Stimulated activated CD4-positive, alpha-beta T cell treated with anti-CD3 and anti-CD28 coated beads, Interleukin-4, amount 100 ng/mL, for 24 hours (primary cell): ENCODE measurements around the gene ERC1.
"Not testable (repeated sequence)": the region's sequence is repeated elsewhere in the genome, so short reads cannot be mapped to it uniquely, and the experiment has no call there.

ENCODE experiments used
- DNase-seq: peaks from one replicate; pipeline ENCODE4 v3.0.0-alpha.2; 2020

ERC1 gene

DNA sequence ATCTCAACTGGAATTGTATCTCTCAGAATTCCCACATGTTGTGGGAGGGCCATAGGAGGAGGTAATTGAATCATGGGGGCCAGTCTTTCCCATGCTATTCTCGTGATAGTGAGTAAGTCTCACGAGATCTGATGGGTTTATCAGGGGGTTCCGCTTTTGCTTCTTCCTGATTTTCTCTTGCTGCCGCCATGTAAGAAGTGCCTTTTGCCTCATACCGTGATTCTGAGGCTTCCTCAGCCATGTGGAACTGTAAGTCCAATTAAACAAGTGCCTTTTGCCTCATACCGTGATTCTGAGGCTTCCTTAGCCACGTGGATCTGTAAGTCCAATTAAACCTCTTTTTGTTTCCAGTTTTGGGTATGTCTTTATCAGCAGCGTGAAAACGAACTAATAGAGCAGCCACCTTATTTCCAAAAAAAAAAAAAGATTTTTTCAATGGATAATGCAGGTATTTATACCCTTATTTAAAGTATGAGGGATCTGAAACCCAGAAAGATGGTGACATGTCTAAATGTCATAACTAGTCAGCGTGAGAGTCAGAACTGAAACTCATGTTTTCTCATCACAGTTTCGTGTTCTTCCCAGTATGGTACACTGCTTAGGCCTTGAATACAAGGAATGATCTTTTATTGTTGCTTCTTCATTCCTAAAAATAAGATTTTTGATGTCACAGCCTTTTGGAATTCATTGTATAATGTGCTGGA, 89.6 kb downstream of the ERC1 start:
- DNase-seq = no peak

DNA sequence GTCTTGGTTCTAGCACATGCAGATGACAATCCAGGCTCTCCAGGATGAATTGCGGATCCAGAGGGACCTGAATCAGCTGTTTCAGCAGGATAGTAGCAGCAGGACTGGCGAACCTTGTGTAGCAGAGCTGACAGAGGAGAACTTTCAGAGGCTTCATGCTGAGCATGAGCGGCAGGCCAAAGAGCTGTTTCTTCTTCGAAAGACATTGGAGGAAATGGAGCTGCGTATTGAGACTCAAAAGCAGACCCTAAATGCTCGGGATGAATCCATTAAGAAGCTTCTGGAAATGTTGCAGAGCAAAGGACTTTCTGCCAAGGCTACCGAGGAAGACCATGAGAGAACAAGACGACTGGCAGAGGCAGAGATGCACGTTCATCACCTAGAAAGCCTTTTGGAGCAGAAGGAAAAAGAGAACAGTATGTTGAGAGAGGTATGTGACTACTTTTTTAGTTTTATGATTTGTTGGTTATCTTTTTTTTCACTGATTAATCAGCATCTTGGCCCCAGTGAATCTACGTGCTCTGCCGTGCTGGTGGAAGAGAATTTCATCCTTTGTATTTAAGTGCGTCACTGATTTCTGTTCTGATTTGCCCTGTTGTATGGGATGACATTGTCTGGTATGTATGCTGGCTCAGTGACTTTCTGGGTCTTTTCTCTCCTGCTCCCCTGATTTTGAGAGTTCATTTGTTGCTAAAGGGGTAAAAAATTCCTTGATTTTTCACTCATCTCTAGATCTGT, 92.3 kb downstream of the ERC1 start:
- no peak for DNase-seq

GRCh38 chr12:1083889-1084262, 92.9 kb downstream of the ERC1 start:
- no peak for DNase-seq

GRCh38 chr12:1091350-1091749, 100.3 kb downstream of the ERC1 start:
- DNase-seq = no peak

DNA sequence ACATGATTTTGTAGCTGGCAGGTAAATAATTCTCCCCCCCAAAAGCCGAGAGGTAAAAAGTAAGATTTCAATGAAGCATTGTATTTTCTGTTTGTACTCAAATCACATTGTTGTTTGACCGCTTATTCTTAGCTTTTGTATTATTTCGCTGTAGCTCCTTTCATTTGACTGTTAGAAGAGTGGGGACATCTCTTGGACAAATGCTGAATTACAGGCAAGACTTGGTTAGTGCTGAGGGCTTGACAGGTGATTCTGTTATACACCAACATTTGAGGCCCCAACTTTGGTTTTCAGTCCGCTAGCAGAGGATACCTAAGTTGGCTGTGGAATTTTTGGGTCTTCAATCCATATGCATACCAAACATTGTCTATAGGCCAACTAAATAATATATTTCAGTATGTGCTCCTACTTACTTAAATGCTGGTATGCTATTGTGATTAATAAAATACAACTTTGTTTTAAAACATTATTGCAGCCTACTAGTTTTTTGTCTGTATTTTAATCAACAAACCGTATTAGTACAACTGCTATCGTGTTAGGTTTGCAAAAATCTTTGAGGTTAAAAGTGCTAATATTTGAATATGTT, 102.2 kb downstream of the ERC1 start:
- DNase-seq = peak; percentile 44

GRCh38 chr12:1094714-1095113, 103.7 kb downstream of the ERC1 start:
- no peak for DNase-seq

DNA sequence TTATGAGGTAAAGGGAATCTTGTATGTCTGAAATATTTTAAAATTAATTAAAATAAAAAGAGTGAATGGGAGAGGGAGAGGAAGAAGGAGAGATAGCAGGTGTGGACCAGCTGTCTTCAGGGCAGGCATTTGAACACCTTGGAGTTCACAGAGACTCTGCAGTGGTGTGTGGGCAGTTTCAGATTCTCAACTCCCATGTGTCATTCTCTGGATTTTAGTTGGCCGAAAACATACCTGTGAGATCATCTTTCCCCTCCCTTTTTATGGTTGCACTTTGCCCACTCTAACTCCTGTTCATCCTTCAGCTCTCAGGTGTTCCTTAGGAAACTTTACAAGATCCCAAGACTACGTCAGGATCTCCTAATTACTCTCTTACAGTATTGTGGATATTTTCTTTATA, 108.1 kb downstream of the ERC1 start:
- DNase-seq = peak; percentile 48

GRCh38 chr12:1099618-1100017, 108.6 kb downstream of the ERC1 start:
- not testable (repeated sequence) for DNase-seq

DNA sequence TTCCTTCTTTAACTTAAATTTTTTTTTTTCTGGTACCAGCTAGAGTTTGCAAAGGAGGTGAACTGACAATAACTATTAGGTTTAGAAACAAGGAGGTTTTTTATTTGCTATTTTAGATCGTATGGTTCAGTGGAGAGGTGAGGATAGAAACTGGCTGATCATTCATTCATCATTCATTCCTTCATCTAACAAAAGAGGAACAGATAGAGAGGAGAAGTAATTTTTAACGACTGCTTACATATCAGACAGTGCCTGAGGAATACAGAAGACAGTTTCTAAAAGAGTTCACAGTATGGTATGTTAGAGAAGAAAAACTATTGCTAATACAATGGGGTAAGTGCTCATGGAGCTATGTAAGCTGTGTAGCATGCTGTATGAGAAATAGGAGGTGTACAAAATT, 111.1 kb downstream of the ERC1 start:
- DNase-seq = no peak

DNA sequence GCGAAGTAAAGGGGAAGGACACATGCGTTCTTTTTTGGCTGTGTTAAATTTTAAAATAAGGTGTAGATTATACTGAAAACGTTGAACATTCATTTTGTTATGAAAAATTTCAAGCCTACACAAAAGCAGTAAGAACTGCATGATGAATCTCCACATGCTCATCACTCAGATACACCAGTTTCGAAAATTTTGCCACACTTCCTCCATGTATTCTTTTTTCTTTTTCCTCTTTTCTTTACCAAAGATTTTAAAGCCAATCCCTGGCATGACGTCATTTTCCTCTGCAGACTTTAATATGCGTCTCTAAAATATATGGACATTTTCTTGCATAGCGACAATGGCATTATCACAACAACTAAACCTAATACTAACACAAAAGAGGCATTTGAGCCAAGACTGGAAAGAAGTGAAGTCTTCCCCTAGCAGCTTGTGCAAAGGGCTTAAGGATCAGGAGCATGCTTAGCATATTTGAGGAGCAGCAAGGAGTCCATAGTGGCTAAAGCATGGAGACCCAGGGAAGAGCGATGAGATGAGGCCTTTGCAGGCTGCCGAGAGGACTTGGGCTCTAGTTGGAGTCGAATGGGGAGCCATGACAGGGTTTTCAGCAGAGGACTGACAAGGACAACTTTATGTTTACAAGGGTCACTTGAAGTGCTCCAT, 111.9 kb downstream of the ERC1 start:
- no peak for DNase-seq

GRCh38 chr12:1103632-1104031, 112.6 kb downstream of the ERC1 start:
- DNase-seq = no peak

- no peak for DNase-seq
These were observed 113.2 kb downstream of the ERC1 start for GRCh38 chr12:1104088-1104800.

DNA sequence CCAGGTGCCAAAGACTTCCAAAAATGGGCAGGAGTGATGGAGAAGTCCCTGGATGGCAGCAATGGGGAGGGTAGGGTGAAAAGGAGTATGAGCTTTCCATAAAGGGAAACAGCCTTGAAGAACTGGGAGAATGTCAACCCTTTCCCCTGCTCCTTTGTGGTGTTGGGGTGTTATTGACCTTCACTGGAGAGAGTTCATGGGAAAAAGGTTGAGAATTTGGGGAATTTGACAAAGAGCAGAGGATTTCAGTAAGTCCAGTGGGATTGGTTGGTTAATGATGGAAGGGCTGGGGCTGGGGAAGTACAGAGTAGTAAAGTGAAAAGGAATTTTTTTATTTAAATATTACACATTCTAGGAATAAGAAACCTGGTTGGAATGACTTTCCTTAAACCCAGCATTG, 116.6 kb downstream of the ERC1 start:
- DNase-seq = no peak

DNA sequence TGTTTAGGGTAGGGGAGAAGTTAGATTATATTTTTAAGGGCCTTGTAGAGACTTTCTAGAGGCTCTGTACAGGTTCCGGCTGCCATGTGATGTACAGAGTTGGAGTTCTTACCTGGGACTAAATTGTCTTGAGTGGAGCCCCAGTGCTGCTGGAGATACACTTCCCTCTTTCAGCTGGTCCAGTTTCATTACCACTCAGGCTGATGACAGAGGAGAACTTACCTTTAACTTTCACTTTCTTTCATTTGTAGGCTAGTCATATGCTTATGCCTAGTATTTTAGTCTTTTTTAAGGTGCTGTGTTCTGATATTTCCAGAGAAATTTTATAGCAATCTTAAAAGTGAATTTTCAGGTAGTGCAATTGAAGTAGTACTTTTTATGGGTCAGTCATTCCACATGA, 117.3 kb downstream of the ERC1 start:
- no peak for DNase-seq

DNA sequence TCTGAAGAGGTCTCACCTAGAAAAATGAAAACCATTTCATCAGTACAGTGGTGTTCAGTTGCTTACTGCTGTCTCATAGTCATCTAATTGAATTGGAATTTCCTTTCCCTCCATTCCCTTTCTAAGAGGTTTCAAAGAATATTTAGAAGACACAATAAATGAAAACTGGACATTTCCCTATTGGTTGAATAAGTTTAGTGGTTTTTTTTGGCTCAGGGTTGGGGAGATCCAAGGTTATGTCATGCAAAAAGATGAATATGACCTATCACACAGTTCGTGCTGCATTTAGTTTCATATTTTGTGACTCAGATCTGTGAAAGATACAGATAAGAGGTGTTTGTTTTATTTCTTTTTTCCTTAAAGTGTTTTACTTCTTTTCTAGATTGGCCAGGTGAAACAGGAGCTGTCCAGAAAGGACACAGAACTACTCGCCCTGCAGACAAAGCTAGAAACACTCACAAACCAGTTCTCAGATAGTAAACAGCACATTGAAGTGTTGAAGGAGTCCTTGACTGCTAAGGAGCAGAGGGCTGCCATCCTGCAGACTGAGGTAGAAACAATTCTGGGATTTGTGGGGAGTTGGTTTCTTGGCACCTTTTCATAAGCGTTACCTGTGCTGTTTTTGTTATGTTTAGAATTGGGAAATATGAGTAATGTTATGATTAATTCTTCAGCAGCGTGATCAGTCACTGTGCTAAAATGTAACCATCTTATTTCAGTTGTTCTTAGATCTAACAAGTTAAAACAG, 124.6 kb downstream of the ERC1 start:
- no peak for DNase-seq

DNA sequence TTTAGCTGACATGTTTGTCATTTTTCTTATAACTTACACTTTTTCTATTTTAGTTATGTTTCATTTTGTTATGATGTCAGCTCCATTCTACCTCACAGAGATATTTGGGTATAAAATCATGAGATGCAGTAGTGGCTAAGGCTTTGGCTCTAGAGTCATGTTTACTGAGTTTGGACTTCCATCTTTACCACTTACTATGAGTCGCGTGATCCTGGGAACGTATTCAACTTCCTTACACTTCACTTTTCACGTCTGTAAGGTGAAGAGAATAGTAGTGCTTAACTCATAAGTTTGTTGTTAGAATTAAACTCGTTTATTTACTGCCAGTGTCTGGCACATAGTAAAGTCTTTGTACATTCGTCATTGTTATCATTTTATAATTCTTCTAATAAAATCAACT, 126.3 kb downstream of the ERC1 start:
- no peak for DNase-seq

DNA sequence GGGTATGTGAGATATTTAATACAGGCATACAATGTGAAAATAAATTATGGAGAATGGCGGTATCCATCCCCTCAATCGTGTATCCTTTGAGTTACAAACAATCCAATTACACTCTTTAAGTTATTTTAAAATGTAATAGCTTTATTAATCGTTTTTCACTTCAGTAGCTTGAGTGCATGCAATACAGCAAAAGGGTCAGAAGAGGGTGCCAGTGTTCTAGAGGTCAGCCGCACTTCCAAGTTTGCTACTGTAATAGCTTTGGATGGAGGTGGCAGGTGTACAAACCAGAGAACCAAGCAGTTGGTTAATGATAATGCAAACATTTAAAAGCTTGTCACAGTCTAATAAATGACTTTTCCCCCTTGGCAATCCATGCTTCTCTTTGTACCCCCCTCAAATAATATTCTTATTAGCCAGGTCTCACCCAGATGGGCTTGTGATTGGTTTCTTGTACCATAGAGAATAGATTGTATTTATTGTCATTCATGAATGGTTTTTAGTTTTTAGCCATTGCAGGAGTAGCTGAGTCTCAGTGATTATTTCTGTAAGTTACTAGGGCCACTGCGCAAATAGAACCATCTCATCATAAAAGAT, 127.0 kb downstream of the ERC1 start:
- peak; percentile 76 for DNase-seq

- DNase-seq = peak; percentile 12
These were observed 131.8 kb downstream of the ERC1 start for GRCh38 chr12:1122786-1123185.

GRCh38 chr12:1126091-1126490, 135.1 kb downstream of the ERC1 start:
- no peak for DNase-seq

- no peak for DNase-seq
These were observed 136.0 kb downstream of the ERC1 start for GRCh38 chr12:1127021-1127420.

GRCh38 chr12:1130164-1130563, 139.1 kb downstream of the ERC1 start:
- no peak for DNase-seq

- no peak for DNase-seq
These were observed 139.5 kb downstream of the ERC1 start for GRCh38 chr12:1130571-1130970.
